ENCODE results near the gene PCDH9.

Gene PCDH9

GRCh38 chr13:66424422-66424821 is 805.7 kb downstream of the PCDH9 start:
- no peak overlapping the region for H3K4me2 ChIP-seq (ENCODE audit: low read length)
- no peak overlapping the region for H2BK12ac ChIP-seq (ENCODE audit: low read length)
- H3K4me3 ChIP-seq (ENCODE audit: low read depth, low read length) = no peak overlapping the region
- no peak overlapping the region for H4K8ac ChIP-seq (ENCODE audit: low read depth, low read length)
- H3K36me3 ChIP-seq (ENCODE audit: control insufficient read depth in 1 of 2, insufficient read depth in 2 of 2, low read length in 2 of 2) = no peaks in the 10 kb centered on the region
- no peaks in the 10 kb centered on the region for H3K4me1 ChIP-seq (ENCODE audit: control insufficient read depth in 1 of 2, insufficient read depth in 2 of 2, low read length in 2 of 2)
- WGBS (ENCODE audit: extremely low coverage, insufficient coverage, insufficient read length) = no CpG with 5 or more reads among the region's 2 CpGs
- no peak overlapping the region for H3K9ac ChIP-seq (ENCODE audit: low read length)
- no peak overlapping the region for H3K18ac ChIP-seq (ENCODE audit: low read length)
- H3K9me3 ChIP-seq (ENCODE audit: insufficient read depth, low read depth, low read length) = no peaks in the 10 kb centered on the region
- no peak overlapping the region for H3K14ac ChIP-seq (ENCODE audit: low read length)
- H3K23ac ChIP-seq (ENCODE audit: low read length) = no peak overlapping the region
- no peak overlapping the region for H2BK120ac ChIP-seq (ENCODE audit: insufficient read depth, low read length, poor library complexity)
- no peak overlapping the region for H4K12ac ChIP-seq (ENCODE audit: low read depth, low read length)
- no peaks in the 10 kb centered on the region for H3K79me1 ChIP-seq (ENCODE audit: low read length)
- no peak overlapping the region for H2BK5ac ChIP-seq (ENCODE audit: low read depth, low read length, poor library complexity)
- H3K27me3 ChIP-seq (ENCODE audit: insufficient read depth, low read length) = no peaks in the 10 kb centered on the region
- H2AFZ ChIP-seq (ENCODE audit: insufficient read depth, low read length, poor library complexity) = no peak overlapping the region
- no peak for DNase-seq
- no peak overlapping the region for H4K91ac ChIP-seq (ENCODE audit: low read depth, low read length)
- H3K4ac ChIP-seq (ENCODE audit: low read depth, low read length) = no peak overlapping the region
- no peak overlapping the region for H3K27ac ChIP-seq (ENCODE audit: low read depth, low read length)
- H3K79me2 ChIP-seq (ENCODE audit: control insufficient read depth, insufficient read depth, low read length, poor library complexity) = no peaks in the 10 kb centered on the region
- no peak overlapping the region for H2AK5ac ChIP-seq (ENCODE audit: low read length)

GRCh38 chr13:66415444-66415843 is 814.7 kb downstream of the PCDH9 start:
- Histone ChIP-seq H2AK5ac (ENCODE audit: low read length) (no peak overlapping the region), H3K23ac (ENCODE audit: low read length) (no peak overlapping the region), H3K79me1 (ENCODE audit: low read length) (no peaks in the 10 kb centered on the region), H3K27me3 (ENCODE audit: insufficient read depth, low read length) (no peaks in the 10 kb centered on the region), H3K18ac (ENCODE audit: low read length) (no peak overlapping the region), H3K79me2 (ENCODE audit: control insufficient read depth, insufficient read depth, low read length, poor library complexity) (no peaks in the 10 kb centered on the region), H3K4me2 (ENCODE audit: low read length) (no peak overlapping the region), H3K4ac (ENCODE audit: low read depth, low read length) (no peak overlapping the region), H3K4me3 (ENCODE audit: low read depth, low read length) (no peak overlapping the region), H4K91ac (ENCODE audit: low read depth, low read length) (no peak overlapping the region), H4K8ac (ENCODE audit: low read depth, low read length) (no peak overlapping the region), H3K14ac (ENCODE audit: low read length) (no peak overlapping the region), H3K9ac (ENCODE audit: low read length) (no peak overlapping the region), H3K9me3 (ENCODE audit: insufficient read depth, low read depth, low read length) (no peaks in the 10 kb centered on the region), H2BK5ac (ENCODE audit: low read depth, low read length, poor library complexity) (no peak overlapping the region), H3K36me3 (ENCODE audit: control insufficient read depth in 1 of 2, insufficient read depth in 2 of 2, low read length in 2 of 2) (no peaks in the 10 kb centered on the region), H3K4me1 (ENCODE audit: control insufficient read depth in 1 of 2, insufficient read depth in 2 of 2, low read length in 2 of 2) (no peaks in the 10 kb centered on the region), H3K27ac (ENCODE audit: low read depth, low read length) (no peak overlapping the region), H2AFZ (ENCODE audit: insufficient read depth, low read length, poor library complexity) (no peak overlapping the region), H4K12ac (ENCODE audit: low read depth, low read length) (no peak overlapping the region), H2BK12ac (ENCODE audit: low read length) (no peak overlapping the region), H2BK120ac (ENCODE audit: insufficient read depth, low read length, poor library complexity) (no peak overlapping the region)
- no peak for DNase-seq
- no CpG with 5 or more reads among the region's 2 CpGs for WGBS (ENCODE audit: extremely low coverage, insufficient coverage, insufficient read length)

GRCh38 chr13:66414066-66414800 is 815.9 kb downstream of the PCDH9 start:
- Histone ChIP-seq H2BK120ac (ENCODE audit: insufficient read depth, low read length, poor library complexity) (no peak overlapping the region), H3K36me3 (ENCODE audit: control insufficient read depth in 1 of 2, insufficient read depth in 2 of 2, low read length in 2 of 2) (no peaks in the 10 kb centered on the region), H3K79me1 (ENCODE audit: low read length) (no peaks in the 10 kb centered on the region), H3K9me3 (ENCODE audit: insufficient read depth, low read depth, low read length) (no peaks in the 10 kb centered on the region), H3K18ac (ENCODE audit: low read length) (no peak overlapping the region), H3K79me2 (ENCODE audit: control insufficient read depth, insufficient read depth, low read length, poor library complexity) (no peaks in the 10 kb centered on the region), H3K4me3 (ENCODE audit: low read depth, low read length) (no peak overlapping the region), H2BK5ac (ENCODE audit: low read depth, low read length, poor library complexity) (no peak overlapping the region), H4K8ac (ENCODE audit: low read depth, low read length) (no peak overlapping the region), H3K4me1 (ENCODE audit: control insufficient read depth in 1 of 2, insufficient read depth in 2 of 2, low read length in 2 of 2) (no peaks in the 10 kb centered on the region), H3K9ac (ENCODE audit: low read length) (no peak overlapping the region), H3K27me3 (ENCODE audit: insufficient read depth, low read length) (no peaks in the 10 kb centered on the region), H2BK12ac (ENCODE audit: low read length) (no peak overlapping the region), H3K4me2 (ENCODE audit: low read length) (no peak overlapping the region), H2AK5ac (ENCODE audit: low read length) (no peak overlapping the region), H3K27ac (ENCODE audit: low read depth, low read length) (no peak overlapping the region), H4K12ac (ENCODE audit: low read depth, low read length) (no peak overlapping the region), H4K91ac (ENCODE audit: low read depth, low read length) (no peak overlapping the region), H3K14ac (ENCODE audit: low read length) (no peak overlapping the region), H3K4ac (ENCODE audit: low read depth, low read length) (no peak overlapping the region), H3K23ac (ENCODE audit: low read length) (no peak overlapping the region), H2AFZ (ENCODE audit: insufficient read depth, low read length, poor library complexity) (no peak overlapping the region)
- WGBS (ENCODE audit: extremely low coverage, insufficient coverage, insufficient read length) = no CpG with 5 or more reads among the region's 3 CpGs
- no peak for DNase-seq

- WGBS (ENCODE audit: extremely low coverage, insufficient coverage, insufficient read length) = no CpG with 5 or more reads among the region's 1 CpG
- Histone ChIP-seq H3K79me2 (ENCODE audit: control insufficient read depth, insufficient read depth, low read length, poor library complexity) (no peaks in the 10 kb centered on the region), H3K4me3 (ENCODE audit: low read depth, low read length) (no peak overlapping the region), H3K23ac (ENCODE audit: low read length) (no peak overlapping the region), H3K4me2 (ENCODE audit: low read length) (no peak overlapping the region), H3K9me3 (ENCODE audit: insufficient read depth, low read depth, low read length) (no peaks in the 10 kb centered on the region), H3K4me1 (ENCODE audit: control insufficient read depth in 1 of 2, insufficient read depth in 2 of 2, low read length in 2 of 2) (no peaks in the 10 kb centered on the region), H2AK5ac (ENCODE audit: low read length) (no peak overlapping the region), H3K36me3 (ENCODE audit: control insufficient read depth in 1 of 2, insufficient read depth in 2 of 2, low read length in 2 of 2) (no peaks in the 10 kb centered on the region), H3K18ac (ENCODE audit: low read length) (no peak overlapping the region), H2BK120ac (ENCODE audit: insufficient read depth, low read length, poor library complexity) (no peak overlapping the region), H3K4ac (ENCODE audit: low read depth, low read length) (no peak overlapping the region), H2BK12ac (ENCODE audit: low read length) (no peak overlapping the region), H3K27ac (ENCODE audit: low read depth, low read length) (no peak overlapping the region), H3K14ac (ENCODE audit: low read length) (no peak overlapping the region), H4K8ac (ENCODE audit: low read depth, low read length) (no peak overlapping the region), H2AFZ (ENCODE audit: insufficient read depth, low read length, poor library complexity) (no peak overlapping the region), H2BK5ac (ENCODE audit: low read depth, low read length, poor library complexity) (no peak overlapping the region), H4K12ac (ENCODE audit: low read depth, low read length) (no peak overlapping the region), H3K9ac (ENCODE audit: low read length) (no peak overlapping the region), H4K91ac (ENCODE audit: low read depth, low read length) (no peak overlapping the region), H3K27me3 (ENCODE audit: insufficient read depth, low read length) (no peaks in the 10 kb centered on the region), H3K79me1 (ENCODE audit: low read length) (no peaks in the 10 kb centered on the region)
- no peak for DNase-seq
Measured at GRCh38 chr13:66410314-66410713, 819.8 kb downstream of the PCDH9 start.

Measured in trophoblast cell (in vitro differentiated cells and primary cell).